PC-3 (cell line): ENCODE measurements around the gene DLK1. TPM values are rescaled to one million over a fixed set of nuclear protein-coding genes. Genes with fewer than 3 reads are reported as not detected.

Experiments
- ATAC-seq: fragments of 200-7000 bp; cut with Tn5 transposase; 2 replicates; pipeline ENCODE4 v1.9.1; 2020; ENCODE audit warnings: mild to moderate bottlenecking, moderate library complexity
- BruUV-seq: library from RNA; stranded (reverse); fragments of 400-500 nt; replicated peaks from 2 replicates; lab custom pipeline; 2021; lab: Mats Ljungman, UMichigan
- CTCF ChIA-PET: fragments of 300-600 bp; sonication (Branson Sonifier 250); formaldehyde crosslinking; loops from one replicate; lab custom pipeline; 2022; ENCODE audit warnings: antibody characterized with exemption; lab: Charles Lee
- POLR2A ChIA-PET: fragments of 300-600 bp; sonication (Branson Sonifier 250); formaldehyde crosslinking; loops from one replicate; lab custom pipeline; 2022; ENCODE audit warnings: antibody characterized with exemption; ENCODE audit not compliant: unreplicated experiment; lab: Charles Lee
- DNase-seq: peaks from one replicate; pipeline ENCODE4 v3.0.0-alpha.2; 2015
- H2AFZ ChIP-seq: fragments of 300-600 bp; sonication (generic); 2 replicates; pipeline ENCODE4 v1.6.0; 2016; ENCODE audit warnings: antibody characterized with exemption, low read length
- H3F3A ChIP-seq: fragments of 300-600 bp; sonication (generic); one replicate; pipeline ENCODE4 v1.6.0; 2017; ENCODE audit warnings: antibody characterized with exemption, low read length, control low read depth, mild to moderate bottlenecking; ENCODE audit not compliant: unreplicated experiment
- H3K27ac ChIP-seq: fragments of 300-600 bp; sonication (generic); 2 replicates; pipeline ENCODE4 v1.5.1; 2016; ENCODE audit warnings: mild to moderate bottlenecking, low read length
- H3K27me3 ChIP-seq: fragments of 300-600 bp; sonication (generic); 2 replicates; pipeline ENCODE4 v1.6.1; 2016; ENCODE audit warnings: low read length, mixed read lengths
- H3K36me3 ChIP-seq: fragments of 300-600 bp; sonication (generic); 2 replicates; pipeline ENCODE4 v1.6.1; 2016; ENCODE audit warnings: low read depth, mixed run types, low read length, mixed read lengths
- H3K4me1 ChIP-seq: fragments of 300-600 bp; sonication (generic); 2 replicates; pipeline ENCODE4 v1.5.1; 2016; ENCODE audit warnings: low read length; ENCODE audit not compliant: insufficient read depth
- H3K4me2 ChIP-seq: fragments of 300-600 bp; sonication (generic); 2 replicates; pipeline ENCODE4 v1.6.0; 2016; ENCODE audit warnings: low read length
- H3K4me3 ChIP-seq: fragments of 300-600 bp; sonication (generic); 2 replicates; pipeline ENCODE4 v1.5.1; 2016; ENCODE audit warnings: mild to moderate bottlenecking, low read length, mixed read lengths
- H3K79me2 ChIP-seq: fragments of 300-600 bp; sonication (generic); 2 replicates; pipeline ENCODE4 v1.6.1; 2017; ENCODE audit warnings: low read length, mixed read lengths
- H3K9ac ChIP-seq: fragments of 300-600 bp; sonication (generic); 2 replicates; pipeline ENCODE4 v1.6.0; 2016; ENCODE audit warnings: mild to moderate bottlenecking, low read length
- H3K9me2 ChIP-seq: fragments of 300-600 bp; sonication (generic); replicated peaks from 2 replicates; pipeline ENCODE4 v1.6.1; 2016; ENCODE audit warnings: mixed run types, low read length, mixed read lengths
- H3K9me3 ChIP-seq: fragments of 300-600 bp; sonication (generic); 2 replicates; pipeline ENCODE4 v1.6.1; 2016; ENCODE audit warnings: low read length, mixed read lengths
- H4K20me1 ChIP-seq: fragments of 300-600 bp; sonication (generic); 2 replicates; pipeline ENCODE4 v1.6.1; 2016; ENCODE audit warnings: low read length, mixed read lengths
- CTCF ChIP-seq: fragments of 300-600 bp; sonication (generic); conservative IDR thresholded peaks from 2 replicates; pipeline ENCODE4 v1.5.1; 2017; ENCODE audit warnings: antibody characterized with exemption, low read depth, mild to moderate bottlenecking, low read length
- EZH2 ChIP-seq: fragments of 300-600 bp; sonication (generic); IDR thresholded peaks from one replicate; pipeline ENCODE4 v1.6.1; 2017; ENCODE audit warnings: antibody characterized with exemption, mild to moderate bottlenecking, low read length; ENCODE audit not compliant: unreplicated experiment
- EZH2phosphoT487 ChIP-seq: fragments of 300-600 bp; sonication (generic); IDR thresholded peaks from 2 replicates; pipeline ENCODE4 v1.6.1; 2018; ENCODE audit warnings: mild to moderate bottlenecking, antibody characterized with exemption, low read length, borderline replicate concordance
- intact Hi-C: fragments of 100-400 bp; cut with micrococcal nuclease; formaldehyde crosslinking; loops from 2 replicates; pipeline ENCODE4 v1.9.0; 2023
- total RNA-seq: library from RNA; depleted of rRNA; stranded (reverse); fragments of >200 nt; gene quantifications from 2 replicates; pipeline ENCODE4 v1.2.3, GENCODE V29; 2014

The DLK1 gene
- total RNA-seq, 1 experiment from 2014 or later: not detected

DNA sequence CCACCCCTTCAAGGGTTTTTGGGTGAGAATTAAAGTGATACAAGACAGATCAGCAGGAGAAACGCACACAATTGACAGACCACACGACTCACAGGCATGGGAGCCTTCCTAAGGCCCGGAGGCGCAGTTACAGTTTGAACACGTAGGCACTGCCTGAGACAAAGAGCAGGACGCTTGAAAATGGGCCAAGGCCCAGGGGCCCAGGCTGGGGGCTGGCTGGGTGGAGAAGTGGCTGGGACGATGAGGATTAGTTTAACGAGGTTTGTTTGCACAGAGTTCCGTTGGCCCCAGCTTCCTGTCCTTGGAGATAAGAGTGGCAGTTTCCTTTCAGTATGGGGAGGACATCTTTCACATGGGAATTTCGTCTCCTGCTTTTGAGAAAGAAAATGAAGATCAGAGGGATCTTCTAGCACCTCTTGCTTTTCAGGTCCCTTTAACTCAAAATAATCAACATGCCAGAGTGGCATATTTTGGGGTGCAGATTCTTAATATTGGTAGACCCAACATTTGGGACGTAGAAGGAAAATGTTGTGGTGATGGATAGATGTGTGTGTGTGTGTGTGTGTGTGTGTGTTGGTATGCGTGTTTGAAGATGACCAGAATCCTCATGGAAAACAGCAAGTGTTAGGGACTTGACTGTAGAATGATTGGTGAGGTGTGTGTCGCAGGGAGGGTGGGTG lies 44.6 kb downstream of the DLK1 start:
- DNase-seq: no peak
- Histone ChIP-seq H3K4me1 (no peaks in the 10 kb centered on the region), H3F3A (no peaks in the 10 kb centered on the region), H3K9me2 (no peaks in the 10 kb centered on the region), H3K27ac (no peak overlapping the region), H3K4me3 (no peak overlapping the region), H3K4me2 (no peak overlapping the region), H3K9me3 (no peaks in the 10 kb centered on the region), H3K36me3 (no peaks in the 10 kb centered on the region), H4K20me1 (no peaks in the 10 kb centered on the region), H3K9ac (no peak overlapping the region), H3K79me2 (no peaks in the 10 kb centered on the region), H3K27me3 (peaks cover 37% of the 10 kb centered on the region), H2AFZ (no peak overlapping the region)
- no peak; the same call in 1 of the 2 replicates for ATAC-seq
- TF ChIP-seq EZH2phosphoT487: no peak
- no peak for TF ChIP-seq CTCF
- no peak for TF ChIP-seq EZH2
- ChIA-PET POLR2A (no interaction called here), CTCF (no interaction called here)
- intact Hi-C loops: no loop called here
- BruUV-seq: no TSS peak

- TF ChIP-seq EZH2 (no peak), CTCF (no peak), EZH2phosphoT487 (no peak)
Measured at GRCh38 chr14:100772607-100773165, 46.0 kb downstream of the DLK1 start.

More at GRCh38 chr14:100772607-100773165, 46.0 kb downstream of the DLK1 start:
- Histone ChIP-seq H3K9me2 (no peaks in the 10 kb centered on the region), H2AFZ (no peak overlapping the region), H3K27me3 (peaks cover 33% of the 10 kb centered on the region), H3K9ac (no peak overlapping the region), H3F3A (no peaks in the 10 kb centered on the region), H3K4me3 (no peak overlapping the region), H3K4me2 (no peak overlapping the region), H3K4me1 (no peaks in the 10 kb centered on the region), H3K9me3 (no peaks in the 10 kb centered on the region), H3K79me2 (no peaks in the 10 kb centered on the region), H4K20me1 (no peaks in the 10 kb centered on the region), H3K27ac (no peak overlapping the region), H3K36me3 (no peaks in the 10 kb centered on the region)
- DNase-seq (no peak), ATAC-seq (no peak)
- no TSS peak for BruUV-seq
- ChIA-PET CTCF (no interaction called here), POLR2A (no interaction called here)
- intact Hi-C loops: no loop called here
